AG20443 (cell line): ENCODE measurements around the gene RBMS3.

Experiments
- DNase-seq: peaks from one replicate; pipeline ENCODE4 v3.0.0; 2012; ENCODE audit warnings: low spot score, mixed read lengths

The RBMS3 gene

GRCh38 chr3:29741231-29741630 is 460.4 kb downstream of the RBMS3 start:
- no peak for DNase-seq

GRCh38 chr3:29745232-29745870 is 464.5 kb downstream of the RBMS3 start:
- DNase-seq: no peak

GRCh38 chr3:29746163-29746760 is 465.4 kb downstream of the RBMS3 start:
- no peak for DNase-seq

GRCh38 chr3:29747991-29748390 is 467.1 kb downstream of the RBMS3 start:
- no peak for DNase-seq

GRCh38 chr3:29751647-29752314 is 470.9 kb downstream of the RBMS3 start:
- DNase-seq: no peak

GRCh38 chr3:29754346-29754745 is 473.5 kb downstream of the RBMS3 start:
- DNase-seq: no peak

- DNase-seq: no peak
These were observed 474.5 kb downstream of the RBMS3 start for GRCh38 chr3:29755416-29755815.

GRCh38 chr3:29757054-29757777 is 476.3 kb downstream of the RBMS3 start:
- DNase-seq: no peak

- no peak for DNase-seq
These were observed 477.2 kb downstream of the RBMS3 start for GRCh38 chr3:29758108-29758433.

GRCh38 chr3:29758434-29759322 is 477.8 kb downstream of the RBMS3 start:
- peak; percentile 44 for DNase-seq

- no peak for DNase-seq
These were observed 478.7 kb downstream of the RBMS3 start for GRCh38 chr3:29759411-29760225.

GRCh38 chr3:29760226-29760685 is 479.4 kb downstream of the RBMS3 start:
- DNase-seq: no peak

GRCh38 chr3:29761517-29761916 is 480.6 kb downstream of the RBMS3 start:
- no peak for DNase-seq

GRCh38 chr3:29763115-29763514 is 482.2 kb downstream of the RBMS3 start:
- no peak for DNase-seq

- no peak for DNase-seq
These were observed 483.2 kb downstream of the RBMS3 start for GRCh38 chr3:29764041-29764440.

- peak; percentile 39 for DNase-seq
These were observed 483.9 kb downstream of the RBMS3 start for GRCh38 chr3:29764603-29765254.

- no peak for DNase-seq
These were observed 490.7 kb downstream of the RBMS3 start for GRCh38 chr3:29771602-29772001.

GRCh38 chr3:29772436-29772835 is 491.6 kb downstream of the RBMS3 start:
- no peak for DNase-seq

- no peak for DNase-seq
These were observed 492.6 kb downstream of the RBMS3 start for GRCh38 chr3:29773481-29773880.

GRCh38 chr3:29775340-29775739 is 494.5 kb downstream of the RBMS3 start:
- peak; percentile 48 for DNase-seq
